Activated CD8-positive, alpha-beta T cell treated with anti-CD3 and anti-CD28 coated beads for 36 hours (primary cell): ENCODE measurements around the gene VSIR. TPM values are rescaled to one million over a fixed set of nuclear protein-coding genes. Genes with fewer than 3 reads are reported as not detected.

Experiments used
- ATAC-seq: fragments of 200-7000 bp; cut with Tn5 transposase; one replicate; pipeline ENCODE4 v1.10.0; 2021; ENCODE audit warnings: mild to moderate bottlenecking, moderate library complexity
- CTCF ChIA-PET: fragments of 350-600 bp; sonication (Branson Sonifier 250); formaldehyde crosslinking; loops from one replicate; lab custom pipeline; 2021; ENCODE audit warnings: antibody characterized with exemption; lab: Charles Lee
- POLR2A ChIA-PET: fragments of 350-600 bp; sonication (Branson Sonifier 250); formaldehyde crosslinking; loops from one replicate; lab custom pipeline; 2021; ENCODE audit warnings: antibody characterized with exemption; lab: Charles Lee
- DNase-seq: peaks from one replicate; pipeline ENCODE4 v3.0.0-alpha.2; 2020
- H3K27ac Mint-ChIP-seq: one replicate; pipeline ENCODE4 v1.8.0; 2021; ENCODE audit warnings: mild to moderate bottlenecking, mixed read lengths
- H3K27me3 Mint-ChIP-seq: one replicate; pipeline ENCODE4 v1.8.0; 2021; ENCODE audit warnings: mixed read lengths
- H3K36me3 Mint-ChIP-seq: one replicate; pipeline ENCODE4 v1.8.0; 2021; ENCODE audit warnings: low read depth, mixed read lengths
- H3K4me1 Mint-ChIP-seq: one replicate; pipeline ENCODE4 v1.8.0; 2021; ENCODE audit warnings: low read depth, mixed read lengths
- H3K4me3 Mint-ChIP-seq: one replicate; pipeline ENCODE4 v1.8.0; 2021; ENCODE audit warnings: mild to moderate bottlenecking, moderate library complexity, mixed read lengths
- H3K9me3 Mint-ChIP-seq: one replicate; pipeline ENCODE4 v1.8.0; 2021; ENCODE audit warnings: mixed read lengths
- CTCF ChIP-seq: fragments of 200-600 bp; IDR thresholded peaks from one replicate; pipeline ENCODE4 v1.8.0; 2022; ENCODE audit warnings: antibody characterized with exemption, mild to moderate bottlenecking
- intact Hi-C: fragments of 100-400 bp; cut with micrococcal nuclease; formaldehyde crosslinking; loops from one replicate; pipeline ENCODE4 v1.10.0; 2022
- total RNA-seq, 2 experiments: library from RNA; stranded (reverse); gene quantifications; one replicate each; pipeline ENCODE4 v1.2.3, GENCODE V29; 2021

Gene VSIR
- total RNA-seq, 2 experiments from 2014 or later: 59.6 to 61.0 TPM

- peak overlapping the region; percentile 98 for H3K27ac Mint-ChIP-seq
- peaks cover 98% of the 10 kb centered on the region for H3K4me1 Mint-ChIP-seq
- DNase-seq (no peak), ATAC-seq (no peak)
- H3K36me3 Mint-ChIP-seq: peaks cover 35% of the 10 kb centered on the region
- H3K4me3 Mint-ChIP-seq: no peak overlapping the region
- peaks cover 12% of the 10 kb centered on the region for H3K9me3 Mint-ChIP-seq
- TF ChIP-seq CTCF: no peak
- intact Hi-C loops: no loop called here
- ChIA-PET POLR2A (interaction anchor here (0.9 to 4.9 kb wide), 5 partner anchors 8 to 24 kb away, joined by 3 to 48 read pairs (median 29); no protein-coding TSS in a partner anchor), CTCF (interaction anchor here (1.9 kb wide), 1 partner anchor 10 kb away, joined by 8 read pairs; no protein-coding TSS in a partner anchor)
- no peaks in the 10 kb centered on the region for H3K27me3 Mint-ChIP-seq
Measured at GRCh38 chr10:71744897-71745663, 28.2 kb downstream of the VSIR start.

- DNase-seq: no peak
- ChIA-PET POLR2A (interaction anchor here (0.5 to 7.9 kb wide), 5 partner anchors 14 to 596 kb away, joined by 3 to 59 read pairs (median 4); partner anchors contain the start of gene VSIR), CTCF (interaction anchor here (1.2 to 4.5 kb wide), 4 partner anchors 11 to 46 kb away, joined by 4 to 31 read pairs (median 7); no protein-coding TSS in a partner anchor)
- H3K27me3 Mint-ChIP-seq: no peaks in the 10 kb centered on the region
- peak overlapping the region; percentile 85 for H3K27ac Mint-ChIP-seq
- TF ChIP-seq CTCF: no peak
- peaks cover 30% of the 10 kb centered on the region for H3K36me3 Mint-ChIP-seq
- no peak for ATAC-seq
- H3K4me1 Mint-ChIP-seq: peaks cover 100% of the 10 kb centered on the region
- peaks cover 12% of the 10 kb centered on the region for H3K9me3 Mint-ChIP-seq
- H3K4me3 Mint-ChIP-seq: no peak overlapping the region
- intact Hi-C loops: no loop called here
Measured at GRCh38 chr10:71743866-71744265, 29.5 kb downstream of the VSIR start.

- DNase-seq (no peak), ATAC-seq (no peak)
- Mint-ChIP-seq H3K27me3 (no peaks in the 10 kb centered on the region), H3K9me3 (peaks cover 12% of the 10 kb centered on the region), H3K27ac (peak overlapping the region; percentile 85), H3K36me3 (peaks cover 25% of the 10 kb centered on the region), H3K4me3 (no peak overlapping the region), H3K4me1 (peaks cover 100% of the 10 kb centered on the region)
- CTCF ChIA-PET: interaction anchor here (0.6 to 4.5 kb wide), 10 partner anchors 10 to 916 kb away, joined by 3 to 31 read pairs (median 6); partner anchors contain the start of gene VSIR
- POLR2A ChIA-PET: interaction anchor here (0.5 to 7.9 kb wide), 6 partner anchors 10 to 596 kb away, joined by 3 to 59 read pairs (median 6); partner anchors contain the start of gene VSIR
- intact Hi-C loops: no loop called here
- TF ChIP-seq CTCF: no peak
Measured at GRCh38 chr10:71743089-71743838, 30.1 kb downstream of the VSIR start.

- Mint-ChIP-seq H3K4me3 (peak overlapping the region; percentile 0), H3K27me3 (no peaks in the 10 kb centered on the region), H3K4me1 (peaks cover 100% of the 10 kb centered on the region), H3K9me3 (peaks cover 12% of the 10 kb centered on the region), H3K27ac (peak overlapping the region; percentile 85), H3K36me3 (peaks cover 23% of the 10 kb centered on the region)
- ChIA-PET CTCF (interaction anchor here (0.6 to 4.5 kb wide), 10 partner anchors 9 to 915 kb away, joined by 3 to 31 read pairs (median 6); partner anchors contain the start of gene VSIR), POLR2A (interaction anchor here (1.3 to 7.9 kb wide), 7 partner anchors 9 to 31 kb away, joined by 3 to 59 read pairs (median 7); partner anchors contain the start of gene VSIR)
- DNase-seq (peak; percentile 24), ATAC-seq (no peak)
- intact Hi-C loops: no loop called here
- TF ChIP-seq CTCF: no peak
Measured at GRCh38 chr10:71742301-71743088, 30.8 kb downstream of the VSIR start.
